ENCODE results near the gene PRSS16. TPM values are rescaled to one million over a fixed set of nuclear protein-coding genes. Genes with fewer than 3 reads are reported as not detected.
"Not testable (repeated sequence)": the region's sequence is repeated elsewhere in the genome, so short reads cannot be mapped to it uniquely, and the experiment has no call there.

Gene PRSS16
- total RNA-seq, 2 donors from 2014 or later = 0.28 TPM; not detected in 1

- no peak for DNase-seq (ENCODE audit: low spot score)
- intact Hi-C loops (cut with DNase I) = no loop called here
Observed at GRCh38 chr6:27241443-27241842, 6.1 kb upstream of the PRSS16 start.

- no peak for DNase-seq (ENCODE audit: low spot score)
- intact Hi-C loops (cut with DNase I) = no loop called here
Observed at GRCh38 chr6:27242589-27243265, 4.8 kb upstream of the PRSS16 start.

DNA sequence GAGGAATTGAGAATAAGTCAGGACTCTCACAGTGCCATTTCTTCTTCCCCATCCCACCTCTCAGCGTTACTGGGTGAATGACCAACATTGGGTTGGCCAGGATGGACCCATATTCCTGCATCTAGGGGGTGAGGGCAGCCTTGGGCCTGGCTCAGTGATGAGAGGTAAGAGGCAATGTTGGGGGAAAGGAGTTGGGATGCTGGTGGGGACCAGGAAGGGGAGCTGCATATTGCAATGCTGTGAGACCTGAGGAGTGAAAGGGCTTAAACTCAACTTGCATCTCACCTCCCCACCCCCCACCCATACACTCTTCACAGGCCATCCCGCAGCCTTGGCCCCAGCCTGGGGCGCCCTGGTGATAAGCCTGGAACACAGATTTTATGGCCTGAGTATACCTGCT lies 1.3 kb downstream of the PRSS16 start:
- intact Hi-C loops (cut with DNase I) = no loop called here
- DNase-seq (ENCODE audit: low spot score) = no peak

DNA sequence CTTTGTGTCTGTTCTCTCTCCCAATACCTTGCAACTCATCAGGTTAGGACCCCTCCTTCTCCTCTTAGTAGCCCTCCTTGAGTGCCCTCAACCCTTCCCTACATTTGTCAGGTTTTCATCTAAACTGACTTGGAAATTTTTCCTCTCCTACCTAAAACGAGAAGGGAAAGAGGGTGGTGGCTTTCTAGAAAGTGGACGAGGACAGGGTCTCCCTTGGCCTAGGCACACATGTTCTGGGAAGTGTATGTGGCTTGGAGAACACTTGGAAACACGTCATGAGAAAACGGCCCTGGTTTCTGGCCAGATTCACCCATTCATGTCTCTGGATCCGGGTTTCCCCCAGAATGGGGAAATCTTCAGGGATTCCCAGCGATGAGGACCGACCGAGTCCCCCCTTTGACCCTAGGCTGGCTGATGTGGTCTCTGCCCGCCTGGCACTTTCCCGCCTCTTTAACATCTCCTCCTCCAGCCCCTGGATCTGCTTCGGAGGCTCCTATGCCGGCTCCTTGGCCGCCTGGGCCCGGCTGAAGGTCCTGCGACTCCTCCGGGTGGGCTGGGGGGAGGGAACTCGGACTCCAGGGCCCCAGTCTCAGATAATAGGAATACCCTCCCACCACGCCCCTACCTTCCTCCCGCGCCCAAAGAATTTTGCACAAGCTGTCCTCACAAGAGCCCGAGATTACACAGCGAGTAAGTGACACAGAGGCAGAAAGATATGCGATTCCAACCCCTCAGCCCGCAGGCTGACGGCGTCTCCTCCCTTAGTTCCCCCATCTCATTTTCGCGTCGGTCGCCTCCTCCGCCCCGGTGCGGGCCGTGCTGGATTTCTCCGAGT lies 3.0 kb downstream of the PRSS16 start:
- no peak for DNase-seq (ENCODE audit: low spot score)
- intact Hi-C loops (cut with DNase I) = no loop called here

- DNase-seq (ENCODE audit: low spot score) = no peak
- intact Hi-C loops (cut with DNase I) = no loop called here
Observed at GRCh38 chr6:27251112-27251605, 3.7 kb downstream of the PRSS16 start.

- intact Hi-C loops (cut with DNase I) = no loop called here
- DNase-seq (ENCODE audit: low spot score) = no peak
Observed at GRCh38 chr6:27251606-27252251, 4.2 kb downstream of the PRSS16 start.

DNA sequence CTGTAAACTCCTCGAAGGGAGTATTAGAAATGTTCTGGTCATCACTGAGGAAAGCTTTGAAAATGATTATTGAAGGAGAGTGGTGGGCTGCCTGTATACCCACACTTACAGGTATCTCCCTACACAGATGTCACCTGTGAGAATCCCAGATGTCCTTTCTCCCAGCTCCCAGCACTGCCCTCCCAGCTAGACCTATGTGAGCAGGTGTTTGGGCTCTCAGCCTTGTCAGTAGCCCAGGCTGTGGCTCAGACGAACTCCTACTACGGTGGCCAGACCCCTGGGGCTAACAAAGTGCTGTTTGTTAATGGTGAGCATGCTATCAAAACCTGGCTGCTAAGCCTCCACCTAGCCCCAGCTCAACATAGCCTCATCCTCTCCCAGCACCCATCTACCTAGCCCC lies 7.1 kb downstream of the PRSS16 start:
- intact Hi-C loops (cut with DNase I) = no loop called here

GRCh38 chr6:27255866-27256265 lies 8.4 kb downstream of the PRSS16 start:
- DNase-seq (ENCODE audit: low spot score) = no peak
- intact Hi-C loops (cut with DNase I) = no loop called here

More for the DNA sequence above, 7.1 kb downstream of the PRSS16 start:
- DNase-seq (ENCODE audit: low spot score) = no peak

GRCh38 chr6:27260369-27260768 lies 12.9 kb downstream of the PRSS16 start:
- DNase-seq (ENCODE audit: low spot score) = no peak
- intact Hi-C loops (cut with DNase I) = no loop called here

DNA sequence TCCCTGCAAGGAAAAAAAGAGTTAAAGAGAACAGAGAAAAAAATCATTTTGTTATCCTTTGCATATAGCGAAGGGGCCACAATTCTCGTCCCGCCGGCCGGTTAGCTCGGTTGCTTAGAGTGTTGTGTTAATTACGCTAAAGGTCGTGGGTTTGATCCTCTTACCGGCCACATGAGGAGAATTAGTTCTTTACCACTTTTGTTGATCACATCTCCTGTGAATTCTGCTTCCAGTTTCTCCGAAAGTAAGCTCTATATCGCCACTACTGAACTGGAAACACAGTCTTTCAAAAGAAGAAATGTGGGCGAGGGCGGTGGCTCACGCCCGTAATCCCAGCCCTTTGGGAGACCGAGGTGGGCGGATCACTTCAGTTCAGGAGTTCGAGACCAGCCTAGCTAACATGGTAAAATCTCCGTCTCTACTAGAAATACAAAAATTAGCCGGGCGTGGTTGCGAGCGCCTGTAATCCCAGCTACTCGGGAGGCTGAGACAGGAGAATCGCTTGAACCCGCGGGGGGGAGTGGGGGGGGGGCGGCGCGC lies 13.4 kb downstream of the PRSS16 start:
- DNase-seq (ENCODE audit: low spot score) = no peak
- intact Hi-C loops (cut with DNase I) = no loop called here

DNA sequence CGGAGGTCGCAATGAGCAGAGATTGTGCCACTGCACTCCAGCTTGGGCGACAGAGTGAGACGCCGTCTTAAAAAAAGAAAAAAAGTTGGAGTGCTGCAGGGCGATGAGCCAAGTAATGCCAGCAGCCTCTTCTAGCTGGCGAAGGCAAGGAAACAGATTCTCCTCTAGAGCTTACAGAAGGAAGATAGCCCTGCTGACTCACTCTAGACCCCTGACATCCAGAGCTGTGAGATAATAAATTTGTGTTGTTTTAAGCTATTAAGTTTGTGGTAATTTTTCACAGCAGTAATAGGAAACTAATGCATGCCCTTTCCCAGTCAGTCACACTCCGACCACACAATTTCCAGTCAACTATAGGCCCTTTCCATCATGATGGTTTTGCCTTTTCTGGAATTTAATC lies 16.4 kb downstream of the PRSS16 start:
- DNase-seq (ENCODE audit: low spot score) = no peak
- intact Hi-C loops (cut with DNase I) = no loop called here

GRCh38 chr6:27267003-27267402 lies 19.5 kb downstream of the PRSS16 start:
- intact Hi-C loops (cut with DNase I); DNase-seq (ENCODE audit: low spot score): not testable (repeated sequence)

DNA sequence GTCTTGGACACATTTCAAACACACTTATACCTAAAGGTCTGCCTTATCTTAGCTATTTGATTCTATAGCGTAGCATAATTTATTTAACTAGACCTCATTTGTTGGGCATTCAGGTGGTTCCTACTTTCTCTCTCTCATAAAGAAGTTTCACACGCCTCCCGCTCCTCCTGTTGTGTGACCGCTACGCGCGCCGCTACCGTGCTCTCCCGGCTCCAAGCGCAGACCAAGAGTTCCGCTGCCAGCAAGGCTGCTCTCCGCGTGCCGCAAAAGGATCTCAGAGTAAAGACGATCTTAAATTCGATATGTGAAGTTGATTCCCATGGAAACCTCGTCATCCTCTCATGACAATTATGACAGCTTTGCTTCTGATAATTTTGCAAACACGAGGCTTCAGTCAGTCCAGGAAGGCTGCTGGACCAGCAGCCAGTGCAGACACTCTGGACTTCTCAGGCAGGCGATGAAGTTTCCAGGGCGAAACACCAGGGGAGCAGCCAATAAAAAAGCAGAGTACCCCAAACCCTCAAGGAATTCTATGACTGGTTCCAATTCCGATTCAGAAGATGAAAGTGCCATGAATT lies 20.4 kb downstream of the PRSS16 start:
- no peak for DNase-seq (ENCODE audit: low spot score)
- intact Hi-C loops (cut with DNase I) = no loop called here

- intact Hi-C loops (cut with DNase I) = no loop called here
Observed at GRCh38 chr6:27268803-27269202, 21.3 kb downstream of the PRSS16 start.

DNA sequence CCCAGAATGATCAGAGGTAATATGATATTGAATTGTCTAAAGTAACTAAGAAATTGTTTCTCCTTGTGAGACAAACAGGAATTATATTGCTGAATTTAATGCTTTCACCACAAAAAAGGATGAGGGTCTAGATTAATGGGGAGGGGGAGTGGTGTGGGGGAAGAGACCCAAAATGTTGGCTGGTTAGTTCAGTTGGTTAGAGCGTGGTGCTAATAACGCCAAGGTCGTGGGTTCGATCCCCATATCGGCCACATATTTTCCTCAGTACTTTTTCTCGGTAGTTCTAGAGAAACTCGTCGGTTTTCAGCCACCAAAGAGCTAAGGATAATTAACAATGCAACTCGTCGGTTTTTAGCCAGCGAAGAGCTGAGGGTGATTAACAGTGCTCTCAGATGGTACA lies 26.3 kb downstream of the PRSS16 start:
- no peak for DNase-seq (ENCODE audit: low spot score)
- intact Hi-C loops (cut with DNase I) = no loop called here

More at GRCh38 chr6:27268803-27269202, 21.3 kb downstream of the PRSS16 start:
- DNase-seq (ENCODE audit: low spot score) = no peak

DNA sequence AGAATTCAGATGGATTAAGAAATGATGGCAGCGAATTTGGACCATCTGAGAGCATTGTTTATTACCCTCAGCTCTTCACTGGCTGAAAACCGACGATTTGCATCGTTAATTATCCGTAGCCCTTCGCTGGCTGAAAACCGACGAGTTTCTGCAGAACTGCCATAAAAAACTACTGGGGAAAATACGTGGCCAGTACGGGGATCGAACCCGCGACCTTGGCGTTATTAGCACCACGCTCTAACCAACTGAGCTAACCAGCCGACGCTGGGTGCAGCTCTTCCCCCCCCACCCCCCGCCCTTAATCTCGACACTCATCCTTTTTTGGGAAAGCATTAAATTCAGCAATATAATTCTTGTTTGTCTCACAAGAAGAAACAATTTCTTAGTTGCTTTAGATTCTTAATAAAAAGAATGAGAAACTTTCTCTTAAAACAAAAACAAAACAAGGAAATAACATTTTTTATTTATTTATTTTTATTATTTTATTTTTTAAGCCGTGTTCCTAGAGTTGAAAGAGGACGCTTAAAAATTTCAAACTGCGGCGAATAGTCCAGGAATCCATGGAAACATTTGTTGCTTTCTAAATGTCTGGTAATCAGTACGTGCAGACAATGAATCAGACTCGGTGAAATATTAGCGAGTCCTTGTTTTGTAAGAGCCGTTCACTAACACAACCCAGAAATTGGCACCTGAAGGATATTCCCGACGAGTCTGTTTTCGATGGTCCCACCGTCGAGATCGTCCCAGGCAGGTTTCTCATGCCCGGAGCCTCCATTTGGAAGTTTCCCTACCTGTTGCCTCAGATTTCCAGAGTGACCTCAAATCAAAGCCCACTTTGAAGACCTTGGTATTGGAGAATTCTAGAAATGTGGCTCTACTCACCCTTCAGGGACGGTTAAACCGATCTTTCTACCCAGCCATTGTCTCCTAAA lies 27.8 kb downstream of the PRSS16 start:
- intact Hi-C loops (cut with DNase I) = no loop called here

DNA sequence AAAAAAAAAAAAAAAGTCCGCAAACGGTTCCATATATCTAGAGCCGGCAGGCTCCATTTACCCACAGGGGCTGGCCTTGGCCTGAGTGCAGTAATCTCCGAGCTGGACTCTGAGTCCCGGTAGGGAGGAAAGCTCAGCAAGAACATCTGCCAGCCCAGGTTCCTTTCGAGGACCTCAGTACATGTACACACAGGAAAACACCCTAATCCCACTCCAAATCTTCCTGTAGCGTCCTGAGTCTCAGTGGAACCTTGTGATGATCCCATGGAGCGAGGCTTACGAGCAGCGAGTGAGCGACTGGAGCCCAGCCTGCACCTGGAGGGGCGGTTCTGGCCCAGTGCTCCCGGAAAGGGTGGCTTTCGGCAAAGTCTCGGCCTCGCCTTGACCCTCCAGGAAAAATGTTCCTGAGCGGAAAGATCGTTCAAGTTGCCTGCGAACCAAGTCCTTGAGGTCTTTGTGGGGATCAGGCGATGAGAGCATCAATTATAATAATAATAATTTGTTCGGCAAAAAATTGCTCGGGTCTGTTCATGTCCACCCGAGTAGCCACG lies 32.1 kb downstream of the PRSS16 start:
- intact Hi-C loops (cut with DNase I) = no loop called here
- no peak for DNase-seq (ENCODE audit: low spot score)

More for the DNA sequence above, 27.8 kb downstream of the PRSS16 start:
- DNase-seq (ENCODE audit: low spot score) = no peak

GRCh38 chr6:27280064-27280539 lies 32.6 kb downstream of the PRSS16 start:
- no peak for DNase-seq (ENCODE audit: low spot score)

More at GRCh38 chr6:27280064-27280539, 32.6 kb downstream of the PRSS16 start:
- intact Hi-C loops (cut with DNase I) = no loop called here
